Smooth muscle cell (in vitro differentiated cells): ENCODE measurements around the gene DAND5. TPM values are rescaled to one million over a fixed set of nuclear protein-coding genes. Genes with fewer than 3 reads are reported as not detected.

ENCODE experiments used
- DNase-seq: peaks from one replicate; lab custom pipeline; 2025; ENCODE audit not compliant: unreplicated experiment; lab: John Stamatoyannopoulos, UW
- H2AFZ ChIP-seq: fragments of 200-600 bp; sonication (generic); 2 replicates; pipeline ENCODE4 v1.6.0; 2016; ENCODE audit warnings: antibody characterized with exemption, low read depth, mild to moderate bottlenecking
- H3F3A ChIP-seq: fragments of 200-600 bp; sonication (generic); 2 replicates; pipeline ENCODE4 v1.6.0; 2017; ENCODE audit warnings: antibody characterized with exemption, low read depth
- H3K27ac ChIP-seq: fragments of 200-600 bp; sonication (generic); 2 replicates; pipeline ENCODE4 v1.5.1; 2016; ENCODE audit warnings: low read depth, mild to moderate bottlenecking
- H3K27me3 ChIP-seq: fragments of 200-600 bp; sonication (generic); 2 replicates; pipeline ENCODE4 v1.6.1; 2016; ENCODE audit warnings: low read depth, mild to moderate bottlenecking
- H3K36me3 ChIP-seq: fragments of 200-600 bp; sonication (generic); 2 replicates; pipeline ENCODE4 v1.5.1; 2016; ENCODE audit warnings: low read depth
- H3K4me1 ChIP-seq: fragments of 200-600 bp; sonication (generic); 2 replicates; pipeline ENCODE4 v1.5.1; 2016; ENCODE audit warnings: low read depth
- H3K4me2 ChIP-seq: fragments of 200-600 bp; sonication (generic); 2 replicates; pipeline ENCODE4 v1.6.0; 2016; ENCODE audit warnings: mild to moderate bottlenecking
- H3K4me3 ChIP-seq: fragments of 200-600 bp; sonication (generic); 2 replicates; pipeline ENCODE4 v1.5.1; 2016; ENCODE audit warnings: mild to moderate bottlenecking
- H3K79me2 ChIP-seq: fragments of 200-600 bp; sonication (generic); 2 replicates; pipeline ENCODE4 v1.6.0; 2016; ENCODE audit warnings: low read depth, mild to moderate bottlenecking
- H3K9ac ChIP-seq: fragments of 200-600 bp; sonication (generic); 2 replicates; pipeline ENCODE4 v1.6.0; 2016; ENCODE audit warnings: low read depth
- H3K9me3 ChIP-seq: fragments of 200-600 bp; sonication (generic); replicated peaks from 2 replicates; pipeline ENCODE4 v1.5.1; 2016; ENCODE audit warnings: low read depth
- H4K20me1 ChIP-seq: fragments of 200-600 bp; sonication (generic); 2 replicates; pipeline ENCODE4 v1.6.0; 2016; ENCODE audit warnings: low read depth
- CTCF ChIP-seq: fragments of 200-600 bp; sonication (generic); IDR thresholded peaks from 2 replicates; pipeline ENCODE4 v1.5.1; 2017; ENCODE audit warnings: borderline replicate concordance, mild to moderate bottlenecking, antibody characterized with exemption; ENCODE audit not compliant: insufficient read depth, poor library complexity, severe bottlenecking
- WGBS: methylation state at CpG from one replicate; pipeline ENCODE4 v1.1.7; 2016; ENCODE audit warnings: low lambda C conversion rate; 5-methylcytosine and 5-hydroxymethylcytosine counted together
- polyA plus RNA-seq: library from polyadenylated mRNA; unstranded; fragments of >200 nt; fragmentation: Nextera tagmentation; extraction: Ambion mirVana; gene quantifications from 2 replicates; pipeline ENCODE4 v1.2.1, GENCODE V29; 2016
- total RNA-seq: library from RNA; depleted of rRNA; stranded (reverse); fragments of >200 nt; gene quantifications from 2 replicates; pipeline ENCODE4 v1.2.3, GENCODE V29; 2014

Gene DAND5
- total and polyA plus RNA-seq, 2 experiments from 2014 or later: not detected

- Histone ChIP-seq H3K36me3 (no peaks in the 10 kb centered on the region), H4K20me1 (peaks cover 4% of the 10 kb centered on the region), H3K9me3 (no peaks in the 10 kb centered on the region), H3F3A (no peaks in the 10 kb centered on the region), H3K79me2 (peaks cover 23% of the 10 kb centered on the region), H3K4me2 (peak within 1 kb of the TSS; percentile 83), H3K4me1 (peaks cover 14% of the 10 kb centered on the region), H3K27ac (peak within 1 kb of the TSS; percentile 55), H3K27me3 (no peaks in the 10 kb centered on the region), H2AFZ (peak within 1 kb of the TSS; percentile 97), H3K4me3 (peak within 1 kb of the TSS; percentile 66), H3K9ac (peak within 1 kb of the TSS; percentile 49)
- 5% methylated on average over 50 of the region's 51 CpGs for WGBS
- DNase-seq: peak; percentile 69
- no peak for TF ChIP-seq CTCF
Observed at GRCh38 chr19:12933287-12934072, 35.9 kb upstream of the DAND5 start, which contains the start of gene FARSA. Gene FARSA, minus strand, starts transcription at chr19:12933711. Its CDS starts 15 bp downstream, at chr19:12933696.

DNA sequence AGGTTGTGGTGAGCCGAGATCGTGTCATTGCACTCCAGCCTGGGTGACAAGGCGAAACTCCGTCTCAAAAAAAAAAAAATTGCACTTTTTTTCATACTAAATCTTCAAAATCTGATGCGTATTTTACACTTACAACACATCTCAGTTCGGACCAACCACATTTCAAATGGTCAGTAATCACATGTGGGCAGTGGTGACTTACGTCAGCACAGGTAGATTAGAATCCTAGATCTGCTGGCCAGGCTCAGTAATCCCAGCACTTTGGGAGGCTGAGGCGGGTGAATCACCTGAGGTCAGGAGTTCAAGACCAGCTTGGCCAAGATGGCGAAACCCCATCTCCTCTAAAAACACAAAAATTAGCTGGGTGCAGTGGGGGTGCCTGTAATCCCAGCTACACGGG is 34.3 kb upstream of the DAND5 start:
- no peak overlapping the region for H3K4me3 ChIP-seq
- 95% methylated on average over 6 of the region's 10 CpGs for WGBS
- peaks cover 20% of the 10 kb centered on the region for H3K4me1 ChIP-seq
- H3F3A ChIP-seq: peaks cover 15% of the 10 kb centered on the region
- H3K36me3 ChIP-seq: no peaks in the 10 kb centered on the region
- H3K27ac ChIP-seq: no peak overlapping the region
- TF ChIP-seq CTCF: no peak
- no peak overlapping the region for H3K9ac ChIP-seq
- peaks cover 39% of the 10 kb centered on the region for H3K79me2 ChIP-seq
- no peaks in the 10 kb centered on the region for H3K27me3 ChIP-seq
- H4K20me1 ChIP-seq: peaks cover 20% of the 10 kb centered on the region
- H2AFZ ChIP-seq: no peak overlapping the region
- H3K9me3 ChIP-seq: no peaks in the 10 kb centered on the region
- DNase-seq: no peak
- no peak overlapping the region for H3K4me2 ChIP-seq

DNA sequence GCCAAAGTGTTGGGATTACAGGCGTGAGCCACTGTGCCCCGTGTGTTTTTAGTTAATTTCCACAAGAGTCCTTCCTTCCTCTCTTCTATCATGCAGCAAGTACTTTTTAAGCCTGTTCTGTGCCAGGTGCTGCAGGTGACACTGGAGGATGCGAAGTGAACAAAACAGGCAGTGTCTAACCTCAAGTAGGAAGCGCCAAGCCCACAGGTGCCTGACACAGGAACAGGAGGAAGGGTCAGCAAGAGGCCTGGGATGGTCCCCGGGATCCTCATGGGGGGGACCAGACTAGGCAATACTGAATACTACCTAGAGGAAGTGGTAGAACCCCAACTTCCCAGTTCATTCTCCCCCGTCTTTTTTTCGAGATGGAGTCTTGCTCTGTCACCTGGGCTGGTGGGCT is 32.8 kb upstream of the DAND5 start:
- Histone ChIP-seq H3K36me3 (no peaks in the 10 kb centered on the region), H3K9me3 (no peaks in the 10 kb centered on the region), H3K27ac (no peak overlapping the region), H3K4me1 (peaks cover 30% of the 10 kb centered on the region), H3K79me2 (peaks cover 50% of the 10 kb centered on the region), H3K4me3 (no peak overlapping the region), H3F3A (peaks cover 30% of the 10 kb centered on the region), H3K27me3 (no peaks in the 10 kb centered on the region), H3K9ac (no peak overlapping the region), H3K4me2 (no peak overlapping the region), H4K20me1 (peaks cover 35% of the 10 kb centered on the region), H2AFZ (no peak overlapping the region)
- DNase-seq: no peak
- TF ChIP-seq CTCF: no peak
- 93% methylated on average over 7 of the region's 7 CpGs for WGBS
